Ovary (tissue), 3 donors: ENCODE data around the gene SEPTIN7.

ENCODE experiments used
- CTCF ChIP-seq, 3 donors: fragments of 450-650 bp in 2 of 3; fragments of 200-600 bp in 1 of 3; IDR thresholded peaks; one replicate each; pipeline versions ENCODE4 v1.5.1 to v1.8.0; 2016 to 2022; ENCODE audit warnings: antibody characterized with exemption in 3 of 3, mild to moderate bottlenecking in 1 of 3
- EP300 ChIP-seq: sonication (generic); formaldehyde crosslinking; IDR thresholded peaks from one replicate; pipeline ENCODE4 v1.6.1; 2017; ENCODE audit warnings: antibody characterized with exemption
- POLR2A ChIP-seq: fragments of 450-650 bp; IDR thresholded peaks from one replicate; pipeline ENCODE4 v1.6.1; 2017; ENCODE audit warnings: antibody characterized with exemption, mild to moderate bottlenecking, moderate library complexity
- donor health status: DM: no; HTN: no; CAD: no.

DNA sequence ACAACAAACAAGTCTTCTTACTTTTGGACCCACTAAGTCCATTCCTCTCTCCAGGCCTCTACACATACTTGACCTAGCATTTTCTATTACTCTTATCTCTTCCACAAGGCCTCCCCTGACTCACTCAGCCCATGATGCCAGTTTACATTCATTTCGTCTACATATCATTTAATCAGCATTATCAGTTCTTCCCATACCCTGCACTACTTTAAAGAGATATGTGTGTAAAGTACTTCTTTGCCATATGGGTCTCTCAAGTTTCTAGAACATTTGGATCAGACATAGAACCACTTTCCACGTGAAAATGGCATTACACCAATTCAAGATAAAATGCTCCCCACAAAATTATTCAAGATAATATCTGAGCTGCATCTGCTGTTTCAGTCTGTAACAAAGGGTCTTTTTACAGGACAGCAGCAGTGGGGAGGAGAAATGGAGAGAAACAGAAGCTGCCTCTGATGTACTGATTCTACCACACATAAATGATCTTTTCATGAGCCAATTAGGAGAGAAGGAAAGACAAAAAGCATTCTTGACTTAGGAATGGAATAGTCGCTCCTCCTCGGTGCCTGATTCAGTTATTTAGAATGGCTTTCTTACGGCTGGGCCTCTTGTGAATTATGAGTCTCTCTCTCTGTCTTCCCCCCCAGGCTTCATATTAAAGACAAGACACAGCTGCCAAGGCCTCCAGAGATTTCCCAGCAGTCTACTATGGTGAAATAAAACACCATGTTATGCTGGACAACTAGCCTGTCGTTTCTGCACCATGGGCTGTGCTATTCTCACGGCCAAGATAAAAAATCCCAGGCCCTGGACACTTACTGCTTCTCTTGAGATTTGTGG, 46.9 kb upstream of the SEPTIN7 start:
- TF ChIP-seq CTCF (IDR thresholded peaks at IDR 0.05), result no peak
- no peak for TF ChIP-seq POLR2A
- no peak for TF ChIP-seq EP300
